C4-2B (cell line): ENCODE results near the gene OPCML.

Experiments used
- H3K27ac ChIP-seq: fragments of 450-650 bp; 2 replicates; pipeline ENCODE4 v1.5.1; 2017
- CTCF ChIP-seq: fragments of 450-650 bp; conservative IDR thresholded peaks from 2 replicates; pipeline ENCODE4 v1.5.1; 2017; ENCODE audit warnings: mild to moderate bottlenecking
- ZFX ChIP-seq: fragments of 450-650 bp; IDR thresholded peaks from 2 replicates; pipeline ENCODE4 v1.6.1; 2017

The OPCML gene

DNA sequence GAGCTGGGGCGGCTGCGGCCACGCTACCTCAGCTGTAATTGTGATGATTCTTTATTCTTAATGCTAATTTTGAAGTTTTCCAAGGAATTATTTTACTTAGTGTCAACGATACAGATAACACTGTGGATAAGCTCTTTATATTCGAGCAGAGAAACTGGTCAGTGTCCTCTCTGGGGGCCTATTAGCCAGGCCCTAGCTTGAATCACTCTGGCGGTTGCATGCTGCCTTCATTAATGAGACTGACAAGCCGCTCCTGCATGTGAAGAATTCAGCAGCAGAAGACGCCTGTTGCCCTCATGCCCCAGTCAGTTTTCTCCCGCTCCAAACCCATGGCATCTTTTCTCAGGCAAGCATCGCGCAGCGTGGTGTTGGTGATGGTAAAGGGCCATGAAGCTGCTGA lies 851.7 kb downstream of the OPCML start:
- H3K27ac ChIP-seq: no peak overlapping the region
- TF ChIP-seq ZFX: no peak
- TF ChIP-seq CTCF: no peak

DNA sequence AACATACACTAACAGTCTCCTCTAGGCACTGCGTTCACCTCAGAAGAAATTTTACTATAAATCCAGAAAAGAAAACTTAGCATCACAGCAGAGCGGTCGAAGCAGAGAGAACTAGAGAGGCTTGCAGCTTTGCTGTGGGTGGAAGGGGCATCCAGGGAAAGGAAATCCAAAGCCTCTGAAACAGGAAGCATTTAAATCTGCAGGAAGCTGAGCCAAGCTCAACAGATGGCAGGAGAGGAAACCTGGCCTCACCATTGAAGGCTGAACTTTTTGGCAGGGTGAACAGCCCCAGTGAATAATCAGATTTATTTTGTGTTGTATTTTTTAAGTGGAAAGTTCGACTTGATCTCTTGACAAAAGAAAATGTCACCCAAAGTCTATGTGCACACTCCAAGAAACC lies 858.1 kb downstream of the OPCML start:
- TF ChIP-seq ZFX: no peak
- TF ChIP-seq CTCF: no peak
- no peak overlapping the region for H3K27ac ChIP-seq

DNA sequence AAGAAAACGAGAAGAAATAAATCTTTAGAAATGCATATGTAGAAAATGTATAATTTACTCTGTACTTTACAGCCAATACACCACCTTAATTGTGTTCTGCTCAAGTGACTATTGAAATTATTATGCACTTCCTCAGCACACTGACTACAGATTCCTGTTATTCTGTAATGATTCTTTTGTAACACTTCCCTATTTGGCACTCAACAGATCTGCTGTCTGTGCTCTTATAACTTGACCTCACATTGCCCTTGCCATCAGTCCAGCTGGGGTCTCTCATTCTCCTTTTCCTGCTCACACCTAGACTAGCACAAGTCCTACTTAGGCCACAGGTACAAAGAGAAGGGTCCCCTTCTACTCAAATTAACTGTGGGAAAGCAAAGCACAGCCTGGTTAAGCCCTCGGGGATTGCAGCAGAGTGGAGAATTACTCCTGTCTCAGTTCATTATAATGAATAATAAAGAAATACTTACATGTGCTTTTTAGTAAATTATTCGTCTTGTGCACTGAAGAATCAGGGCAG lies 860.4 kb downstream of the OPCML start:
- no peak for TF ChIP-seq CTCF
- TF ChIP-seq ZFX: no peak

DNA sequence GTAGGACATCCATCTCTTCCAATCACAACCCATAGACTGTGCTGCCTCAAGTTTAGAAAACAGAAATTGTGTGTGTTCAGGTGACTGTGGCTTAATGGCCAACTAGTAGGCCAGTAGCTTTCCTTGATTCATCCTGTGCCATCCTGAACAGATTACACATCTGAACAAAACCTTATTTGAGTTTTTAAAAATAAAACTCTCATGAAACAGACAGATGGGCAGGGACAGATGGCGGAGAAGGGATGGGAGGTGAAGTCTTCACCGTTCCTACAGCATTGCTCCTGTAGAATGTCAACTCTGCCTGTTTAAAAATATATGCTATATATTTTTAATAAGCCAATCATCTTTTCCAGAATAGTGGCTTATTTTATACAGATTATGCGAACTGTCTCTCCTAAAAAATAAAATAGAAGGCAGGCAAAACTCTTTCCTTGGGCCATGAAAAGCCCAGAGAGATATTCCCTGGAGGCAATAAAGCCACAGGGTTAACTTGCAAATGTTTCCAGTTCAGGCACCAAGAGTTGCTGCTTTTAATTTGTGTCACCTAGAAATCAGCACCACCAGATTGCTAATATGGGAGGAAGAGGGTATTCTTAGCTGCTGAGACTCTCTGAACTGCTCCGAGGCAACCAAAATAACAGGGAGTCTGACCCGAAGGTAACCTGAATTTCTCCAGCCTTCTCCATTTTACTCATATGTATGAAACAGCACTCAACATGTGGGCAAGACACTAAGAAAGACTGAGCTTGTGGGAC lies 861.2 kb downstream of the OPCML start:
- no peak overlapping the region for H3K27ac ChIP-seq
- TF ChIP-seq ZFX (no peak), CTCF (no peak)

More for the DNA sequence above, 860.4 kb downstream of the OPCML start:
- H3K27ac ChIP-seq: no peak overlapping the region

DNA sequence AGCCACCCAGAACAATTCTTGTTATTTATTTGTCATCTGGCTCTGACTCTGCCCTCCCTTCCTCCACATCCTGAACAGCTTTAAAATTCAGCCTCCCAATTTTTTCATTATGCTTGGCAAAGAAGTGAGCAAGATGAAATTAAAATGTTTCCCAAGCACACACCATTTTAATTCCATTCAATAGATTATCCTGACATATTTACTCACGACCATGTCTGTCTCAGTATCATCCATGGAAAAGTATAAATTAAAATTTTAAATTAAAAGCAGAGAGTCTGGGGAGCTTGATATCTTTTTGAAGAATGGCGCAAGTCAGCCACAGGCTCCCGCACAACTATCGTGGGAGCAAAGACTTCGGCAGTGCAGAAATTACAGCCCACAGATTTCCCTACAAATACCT lies 862.4 kb downstream of the OPCML start:
- TF ChIP-seq ZFX: no peak
- TF ChIP-seq CTCF: no peak
- no peak overlapping the region for H3K27ac ChIP-seq

DNA sequence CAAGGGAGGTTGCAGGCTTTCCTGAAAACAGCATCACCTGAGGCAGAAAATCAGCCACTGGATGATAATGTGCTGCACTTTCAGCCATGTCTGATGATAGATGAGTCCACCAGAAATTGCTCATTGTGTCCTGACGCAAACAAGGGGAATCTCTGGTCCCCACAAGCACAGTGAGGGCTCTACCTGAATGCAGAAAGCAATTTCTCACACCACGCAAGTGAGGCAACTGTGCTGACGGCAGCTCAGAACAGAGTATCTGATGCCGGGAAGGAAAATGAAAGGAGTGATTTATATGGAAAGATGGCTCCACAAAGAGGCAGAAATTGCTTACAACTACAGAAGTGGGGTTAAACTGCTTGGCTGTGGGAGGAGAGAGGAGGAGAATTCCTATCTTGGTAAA lies 867.1 kb downstream of the OPCML start:
- TF ChIP-seq CTCF: no peak
- no peak for TF ChIP-seq ZFX
- no peak overlapping the region for H3K27ac ChIP-seq

DNA sequence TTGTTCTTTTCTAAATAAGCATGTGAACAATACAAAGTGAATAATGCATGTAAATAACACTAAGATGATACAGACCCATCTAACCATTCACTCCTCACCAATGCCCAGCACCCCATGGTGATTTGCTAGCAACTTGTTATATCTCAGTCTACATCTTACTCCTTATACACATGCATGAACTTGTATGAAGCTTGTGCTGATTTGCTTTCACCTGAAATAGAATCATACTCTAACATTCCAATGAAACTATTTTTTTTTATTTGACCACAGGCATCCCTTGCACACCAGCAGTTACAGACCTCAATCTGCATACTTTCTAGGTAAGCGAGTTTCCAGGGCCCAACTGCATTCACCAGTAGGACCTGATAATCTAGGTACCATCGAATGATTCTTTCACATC lies 873.6 kb downstream of the OPCML start:
- H3K27ac ChIP-seq: no peak overlapping the region
- TF ChIP-seq CTCF: no peak
- TF ChIP-seq ZFX: no peak
